K562 (cell line): ENCODE measurements around the gene MYH11. TPM values are rescaled to one million over a fixed set of nuclear protein-coding genes. Genes with fewer than 3 reads are reported as not detected.

ENCODE experiments used
- ATAC-seq: fragments of 200-7000 bp; cut with Tn5 transposase; 3 replicates; pipeline ENCODE4 v1.9.1; 2020; ENCODE audit warnings: moderate library complexity
- BruUV-seq: library from RNA; stranded (reverse); fragments of 400-500 nt; replicated peaks from 2 replicates; lab custom pipeline; 2021; lab: Mats Ljungman, UMichigan
- CTCF ChIA-PET: fragments of 300-600 bp; formaldehyde crosslinking; extraction: SDS; loops from one replicate; lab custom pipeline; 2021; ENCODE audit warnings: low intra/inter-chr PET ratio; lab: Yijun Ruan, JAX
- POLR2A ChIA-PET: fragments of 300-600, 350-650 bp; sonication (Branson Sonifier 250); formaldehyde crosslinking; extraction: SDS; loops from one replicate; lab custom pipeline; 2021; ENCODE audit warnings: antibody characterized with exemption, inconsistent platforms; lab: Yijun Ruan, JAX
- DNase-seq, 4 experiments: peaks; one replicate each; pipeline versions ENCODE4 v3.0.0 to v3.0.0-alpha.2; 2011 to 2018; ENCODE audit warnings: low spot score in 3 of 4, mixed read lengths in 3 of 4; ENCODE audit errors: extremely low read depth in 1 of 4
- FAIRE-seq: peaks from 2 replicates; lab custom pipeline; 2011; peaks lifted over from hg19 to GRCh38; lab: Jason Lieb, UNC
- H2AFZ ChIP-seq: 2 replicates; pipeline ENCODE4 v1.6.0; 2011; ENCODE audit warnings: low read depth, low read length, control low read depth, inconsistent platforms
- H3K27ac ChIP-seq: fragments of 200-600 bp; 3 replicates; pipeline ENCODE4 v1.8.0; 2011; ENCODE audit warnings: low read depth, mild to moderate bottlenecking, control low read depth, inconsistent platforms, low read length, moderate library complexity, mixed read lengths; ENCODE audit errors: extremely low read depth
- H3K27me3 ChIP-seq, 2 experiments: fragments of 300-600 bp in 1 of 2; 2 replicates in 1 of 2; 3 replicates in 1 of 2; pipeline versions ENCODE4 v1.6.0 to v1.8.0; 2011; ENCODE audit warnings: inconsistent platforms in 2 of 2, low read length in 2 of 2, mild to moderate bottlenecking in 1 of 2, mixed read lengths in 1 of 2, moderate library complexity in 1 of 2; ENCODE audit not compliant: control insufficient read depth in 2 of 2, insufficient read depth in 2 of 2
- H3K36me3 ChIP-seq: fragments of 300-600 bp; 3 replicates; pipeline ENCODE4 v1.8.0; 2011; ENCODE audit warnings: mild to moderate bottlenecking, low read length, inconsistent platforms; ENCODE audit not compliant: control insufficient read depth, insufficient read depth
- H3K4me1 ChIP-seq, 2 experiments: fragments of 200-600 bp in 1 of 2; replicated peaks in 1 of 2; 2 replicates in 1 of 2; 3 replicates in 1 of 2; pipeline versions ENCODE4 v1.5.1 to v1.8.0; 2011; ENCODE audit warnings: inconsistent platforms in 2 of 2, low read length in 2 of 2, mild to moderate bottlenecking in 1 of 2, mixed read lengths in 1 of 2, moderate library complexity in 1 of 2; ENCODE audit not compliant: control insufficient read depth in 2 of 2, insufficient read depth in 2 of 2
- H3K4me2 ChIP-seq: 2 replicates; pipeline ENCODE4 v1.6.1; 2011; ENCODE audit warnings: low read length, control low read depth, inconsistent platforms, mixed read lengths; ENCODE audit not compliant: insufficient read depth
- H3K4me3 ChIP-seq: fragments of 200-600 bp; sonication (generic), shearing (Covaris generic); 2 replicates; pipeline ENCODE4 v1.5.1; 2016; ENCODE audit warnings: control low read depth, inconsistent platforms
- H3K79me2 ChIP-seq: fragments of 200-600 bp; 3 replicates; pipeline ENCODE4 v1.8.0; 2011; ENCODE audit warnings: low read length, inconsistent platforms; ENCODE audit not compliant: control insufficient read depth, insufficient read depth
- H3K9ac ChIP-seq, 2 experiments: 2 replicates each; pipeline versions ENCODE4 v1.6.0 to v1.6.1; 2011; ENCODE audit warnings: low read depth in 2 of 2, low read length in 2 of 2, control low read depth in 1 of 2, inconsistent platforms in 1 of 2, mild to moderate bottlenecking in 1 of 2, mixed read lengths in 1 of 2; ENCODE audit not compliant: insufficient read depth in 1 of 2
- H3K9me1 ChIP-seq: one replicate; pipeline ENCODE4 v1.6.0; 2011; ENCODE audit warnings: inconsistent platforms, mild to moderate bottlenecking, low read length, moderate library complexity; ENCODE audit not compliant: control insufficient read depth, insufficient read depth
- H3K9me3 ChIP-seq: replicated peaks from 2 replicates; pipeline ENCODE4 v1.5.1; 2011; ENCODE audit warnings: low read depth, low read length, inconsistent platforms; ENCODE audit not compliant: control insufficient read depth, insufficient read depth
- H4K20me1 ChIP-seq: replicated peaks from 2 replicates; pipeline ENCODE4 v1.6.1; 2011; ENCODE audit warnings: low read length, inconsistent platforms, mixed read lengths; ENCODE audit not compliant: control insufficient read depth, insufficient read depth
- ETS2 ChIP-seq: IDR thresholded peaks from 2 replicates; pipeline ENCODE4 v1.6.1; 2016; ENCODE audit warnings: borderline replicate concordance, missing genetic modification characterization, mild to moderate bottlenecking, moderate library complexity, missing compliant biosample characterization; ENCODE audit not compliant: poor library complexity, severe bottlenecking
- MTF1 ChIP-seq: fragments of 250-450 bp; sonication (Bioruptor Pico); IDR thresholded peaks from 2 replicates; pipeline ENCODE4 v1.9.0; 2021; ENCODE audit warnings: moderate library complexity, mild to moderate bottlenecking, inconsistent platforms, borderline replicate concordance
- POLR2AphosphoS2 ChIP-seq: IDR thresholded peaks from 2 replicates; pipeline ENCODE4 v1.6.1; 2012; ENCODE audit warnings: low read length, improper control_type of control experiment
- TBL1XR1 ChIP-seq, 2 experiments: IDR thresholded peaks; 2 replicates each; pipeline ENCODE4 v1.6.1; 2012; ENCODE audit warnings: improper control_type of control experiment in 2 of 2, low read length in 2 of 2, mild to moderate bottlenecking in 1 of 2
- ZBTB17 ChIP-seq: fragments of 450-650 bp; formaldehyde crosslinking; IDR thresholded peaks from 2 replicates; pipeline ENCODE4 v1.4.0; 2020; ENCODE audit warnings: mild to moderate bottlenecking
- WGBS: fragments of 100-300 bp; shearing (Covaris generic); methylation state at CpG from one replicate; pipeline ENCODE4 v1.1.6; 2016; ENCODE audit warnings: low coverage, mixed read lengths; ENCODE audit not compliant: insufficient coverage; ENCODE audit errors: missing lambda C conversion rate; 5-methylcytosine and 5-hydroxymethylcytosine counted together
- in situ Hi-C: fragments of 300-500 bp; cut with MboI; formaldehyde crosslinking; loops from 4 replicates; pipeline ENCODE4 v1.15.0; 2018; ENCODE audit warnings: inconsistent platforms, mixed read lengths
- intact Hi-C: fragments of 100-400 bp; cut with micrococcal nuclease; formaldehyde crosslinking; loops from 2 replicates; pipeline ENCODE4 v1.14.2; 2022
- polyA plus RNA-seq, 8 experiments: library from polyadenylated mRNA; depleted of rRNA in 4 of 8; stranded (reverse) in 5 of 8; unstranded in 3 of 8; fragments of >200 nt; fragmentation: Nextera tagmentation in 2 of 8; fragmentation: Illumina TruSeq in 1 of 8; extraction: Ambion mirVana in 2 of 8; extraction: Trizol in 1 of 8; gene quantifications; 2 replicates each; pipeline versions ENCODE4 v1.2.1 to v1.2.3, GENCODE V29; 2011 to 2014; ENCODE audit warnings: inconsistent platforms in 1 of 8, missing spikeins in 1 of 8
- total RNA-seq, 7 experiments: library from RNA; depleted of rRNA in 6 of 7; stranded (reverse); fragments of >200 nt in 6 of 7; fragmentation: Illumina TruSeq in 2 of 7; extraction: Trizol in 2 of 7; gene quantifications; 2 replicates each; pipeline versions ENCODE4 v1.2.1 to v1.2.3, GENCODE V29; 2011 to 2021; ENCODE audit warnings: low replicate concordance in 1 of 7
- TF ChIP-seq, protein P1 (sequence below): fragments of 450-650 bp; IDR thresholded peaks from 2 replicates; pipeline ENCODE4 v1.6.1; 2016; ENCODE audit warnings: mild to moderate bottlenecking, moderate library complexity
- TF ChIP-seq, protein P2 (sequence below): fragments of 450-650 bp; IDR thresholded peaks from 2 replicates; pipeline ENCODE4 v1.6.1; 2018; ENCODE audit not compliant: partially characterized antibody

MYH11 gene
- total and polyA plus RNA-seq, 9 of the 15 experiments (the other 6 are each of a cell fraction or from before 2014, with no cell fraction given): 0.05 to 0.47 (median 0.08) TPM; not detected in 5

DNA sequence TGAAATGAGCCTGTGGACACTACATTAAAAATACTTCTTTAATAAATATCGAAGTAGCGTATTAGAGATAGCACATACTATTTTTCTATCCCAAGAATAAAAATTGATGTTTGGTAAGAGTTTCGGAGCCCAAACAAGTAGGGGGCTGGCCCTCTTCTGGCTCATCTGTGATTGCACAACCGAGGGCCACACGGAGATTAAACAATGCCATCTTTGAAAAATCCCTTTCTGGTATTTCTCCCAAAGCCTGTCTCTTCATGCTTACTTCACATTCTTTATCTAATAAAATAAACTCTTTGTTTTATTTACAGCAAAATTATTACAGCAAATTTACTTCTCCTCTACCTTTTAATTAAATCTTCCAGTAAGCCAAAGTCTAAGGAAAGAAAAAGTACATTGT, 9.6 kb upstream of the MYH11 start:
- Histone ChIP-seq H3K36me3 (peaks cover 56% of the 10 kb centered on the region; the same call in 2 of the 3 replicates), H3K4me2 (no peak overlapping the region), H3K79me2 (no peaks in the 10 kb centered on the region), H3K4me3 (no peak overlapping the region), H3K27ac (no peak overlapping the region), H3K27me3 (no peaks in the 10 kb centered on the region), H3K4me1 (no peaks in the 10 kb centered on the region), H4K20me1 (no peaks in the 10 kb centered on the region), H3K9me3 (no peaks in the 10 kb centered on the region), H2AFZ (no peak overlapping the region), H3K9me1 (no peaks in the 10 kb centered on the region), H3K9ac (no peak overlapping the region)
- WGBS: 86% methylated on average over 5 of the region's 5 CpGs
- intact Hi-C loops (no loop called here), in situ Hi-C loops (no loop called here)
- FAIRE-seq (no peak), ATAC-seq (no peak), DNase-seq (no peak)
- TSS peak; percentile 46 for BruUV-seq
- ChIA-PET POLR2A (interaction anchor here (1.0 kb wide), 1 partner anchor 13 kb away, joined by 3 read pairs; no protein-coding TSS in a partner anchor), CTCF (no interaction called here)
- TF ChIP-seq, protein P1, sequence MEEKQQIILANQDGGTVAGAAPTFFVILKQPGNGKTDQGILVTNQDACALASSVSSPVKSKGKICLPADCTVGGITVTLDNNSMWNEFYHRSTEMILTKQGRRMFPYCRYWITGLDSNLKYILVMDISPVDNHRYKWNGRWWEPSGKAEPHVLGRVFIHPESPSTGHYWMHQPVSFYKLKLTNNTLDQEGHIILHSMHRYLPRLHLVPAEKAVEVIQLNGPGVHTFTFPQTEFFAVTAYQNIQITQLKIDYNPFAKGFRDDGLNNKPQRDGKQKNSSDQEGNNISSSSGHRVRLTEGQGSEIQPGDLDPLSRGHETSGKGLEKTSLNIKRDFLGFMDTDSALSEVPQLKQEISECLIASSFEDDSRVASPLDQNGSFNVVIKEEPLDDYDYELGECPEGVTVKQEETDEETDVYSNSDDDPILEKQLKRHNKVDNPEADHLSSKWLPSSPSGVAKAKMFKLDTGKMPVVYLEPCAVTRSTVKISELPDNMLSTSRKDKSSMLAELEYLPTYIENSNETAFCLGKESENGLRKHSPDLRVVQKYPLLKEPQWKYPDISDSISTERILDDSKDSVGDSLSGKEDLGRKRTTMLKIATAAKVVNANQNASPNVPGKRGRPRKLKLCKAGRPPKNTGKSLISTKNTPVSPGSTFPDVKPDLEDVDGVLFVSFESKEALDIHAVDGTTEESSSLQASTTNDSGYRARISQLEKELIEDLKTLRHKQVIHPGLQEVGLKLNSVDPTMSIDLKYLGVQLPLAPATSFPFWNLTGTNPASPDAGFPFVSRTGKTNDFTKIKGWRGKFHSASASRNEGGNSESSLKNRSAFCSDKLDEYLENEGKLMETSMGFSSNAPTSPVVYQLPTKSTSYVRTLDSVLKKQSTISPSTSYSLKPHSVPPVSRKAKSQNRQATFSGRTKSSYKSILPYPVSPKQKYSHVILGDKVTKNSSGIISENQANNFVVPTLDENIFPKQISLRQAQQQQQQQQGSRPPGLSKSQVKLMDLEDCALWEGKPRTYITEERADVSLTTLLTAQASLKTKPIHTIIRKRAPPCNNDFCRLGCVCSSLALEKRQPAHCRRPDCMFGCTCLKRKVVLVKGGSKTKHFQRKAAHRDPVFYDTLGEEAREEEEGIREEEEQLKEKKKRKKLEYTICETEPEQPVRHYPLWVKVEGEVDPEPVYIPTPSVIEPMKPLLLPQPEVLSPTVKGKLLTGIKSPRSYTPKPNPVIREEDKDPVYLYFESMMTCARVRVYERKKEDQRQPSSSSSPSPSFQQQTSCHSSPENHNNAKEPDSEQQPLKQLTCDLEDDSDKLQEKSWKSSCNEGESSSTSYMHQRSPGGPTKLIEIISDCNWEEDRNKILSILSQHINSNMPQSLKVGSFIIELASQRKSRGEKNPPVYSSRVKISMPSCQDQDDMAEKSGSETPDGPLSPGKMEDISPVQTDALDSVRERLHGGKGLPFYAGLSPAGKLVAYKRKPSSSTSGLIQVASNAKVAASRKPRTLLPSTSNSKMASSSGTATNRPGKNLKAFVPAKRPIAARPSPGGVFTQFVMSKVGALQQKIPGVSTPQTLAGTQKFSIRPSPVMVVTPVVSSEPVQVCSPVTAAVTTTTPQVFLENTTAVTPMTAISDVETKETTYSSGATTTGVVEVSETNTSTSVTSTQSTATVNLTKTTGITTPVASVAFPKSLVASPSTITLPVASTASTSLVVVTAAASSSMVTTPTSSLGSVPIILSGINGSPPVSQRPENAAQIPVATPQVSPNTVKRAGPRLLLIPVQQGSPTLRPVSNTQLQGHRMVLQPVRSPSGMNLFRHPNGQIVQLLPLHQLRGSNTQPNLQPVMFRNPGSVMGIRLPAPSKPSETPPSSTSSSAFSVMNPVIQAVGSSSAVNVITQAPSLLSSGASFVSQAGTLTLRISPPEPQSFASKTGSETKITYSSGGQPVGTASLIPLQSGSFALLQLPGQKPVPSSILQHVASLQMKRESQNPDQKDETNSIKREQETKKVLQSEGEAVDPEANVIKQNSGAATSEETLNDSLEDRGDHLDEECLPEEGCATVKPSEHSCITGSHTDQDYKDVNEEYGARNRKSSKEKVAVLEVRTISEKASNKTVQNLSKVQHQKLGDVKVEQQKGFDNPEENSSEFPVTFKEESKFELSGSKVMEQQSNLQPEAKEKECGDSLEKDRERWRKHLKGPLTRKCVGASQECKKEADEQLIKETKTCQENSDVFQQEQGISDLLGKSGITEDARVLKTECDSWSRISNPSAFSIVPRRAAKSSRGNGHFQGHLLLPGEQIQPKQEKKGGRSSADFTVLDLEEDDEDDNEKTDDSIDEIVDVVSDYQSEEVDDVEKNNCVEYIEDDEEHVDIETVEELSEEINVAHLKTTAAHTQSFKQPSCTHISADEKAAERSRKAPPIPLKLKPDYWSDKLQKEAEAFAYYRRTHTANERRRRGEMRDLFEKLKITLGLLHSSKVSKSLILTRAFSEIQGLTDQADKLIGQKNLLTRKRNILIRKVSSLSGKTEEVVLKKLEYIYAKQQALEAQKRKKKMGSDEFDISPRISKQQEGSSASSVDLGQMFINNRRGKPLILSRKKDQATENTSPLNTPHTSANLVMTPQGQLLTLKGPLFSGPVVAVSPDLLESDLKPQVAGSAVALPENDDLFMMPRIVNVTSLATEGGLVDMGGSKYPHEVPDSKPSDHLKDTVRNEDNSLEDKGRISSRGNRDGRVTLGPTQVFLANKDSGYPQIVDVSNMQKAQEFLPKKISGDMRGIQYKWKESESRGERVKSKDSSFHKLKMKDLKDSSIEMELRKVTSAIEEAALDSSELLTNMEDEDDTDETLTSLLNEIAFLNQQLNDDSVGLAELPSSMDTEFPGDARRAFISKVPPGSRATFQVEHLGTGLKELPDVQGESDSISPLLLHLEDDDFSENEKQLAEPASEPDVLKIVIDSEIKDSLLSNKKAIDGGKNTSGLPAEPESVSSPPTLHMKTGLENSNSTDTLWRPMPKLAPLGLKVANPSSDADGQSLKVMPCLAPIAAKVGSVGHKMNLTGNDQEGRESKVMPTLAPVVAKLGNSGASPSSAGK: no peak
- TF ChIP-seq ETS2 (tag) (no peak), MTF1 (no peak), TBL1XR1 (IDR thresholded peaks at IDR 0.05; ENCODE audit: low read length in 2 of 2) (no peak), POLR2AphosphoS2 (no peak), ZBTB17 (CRISPR knock-in tag) (no peak)
- TF ChIP-seq, protein P2, sequence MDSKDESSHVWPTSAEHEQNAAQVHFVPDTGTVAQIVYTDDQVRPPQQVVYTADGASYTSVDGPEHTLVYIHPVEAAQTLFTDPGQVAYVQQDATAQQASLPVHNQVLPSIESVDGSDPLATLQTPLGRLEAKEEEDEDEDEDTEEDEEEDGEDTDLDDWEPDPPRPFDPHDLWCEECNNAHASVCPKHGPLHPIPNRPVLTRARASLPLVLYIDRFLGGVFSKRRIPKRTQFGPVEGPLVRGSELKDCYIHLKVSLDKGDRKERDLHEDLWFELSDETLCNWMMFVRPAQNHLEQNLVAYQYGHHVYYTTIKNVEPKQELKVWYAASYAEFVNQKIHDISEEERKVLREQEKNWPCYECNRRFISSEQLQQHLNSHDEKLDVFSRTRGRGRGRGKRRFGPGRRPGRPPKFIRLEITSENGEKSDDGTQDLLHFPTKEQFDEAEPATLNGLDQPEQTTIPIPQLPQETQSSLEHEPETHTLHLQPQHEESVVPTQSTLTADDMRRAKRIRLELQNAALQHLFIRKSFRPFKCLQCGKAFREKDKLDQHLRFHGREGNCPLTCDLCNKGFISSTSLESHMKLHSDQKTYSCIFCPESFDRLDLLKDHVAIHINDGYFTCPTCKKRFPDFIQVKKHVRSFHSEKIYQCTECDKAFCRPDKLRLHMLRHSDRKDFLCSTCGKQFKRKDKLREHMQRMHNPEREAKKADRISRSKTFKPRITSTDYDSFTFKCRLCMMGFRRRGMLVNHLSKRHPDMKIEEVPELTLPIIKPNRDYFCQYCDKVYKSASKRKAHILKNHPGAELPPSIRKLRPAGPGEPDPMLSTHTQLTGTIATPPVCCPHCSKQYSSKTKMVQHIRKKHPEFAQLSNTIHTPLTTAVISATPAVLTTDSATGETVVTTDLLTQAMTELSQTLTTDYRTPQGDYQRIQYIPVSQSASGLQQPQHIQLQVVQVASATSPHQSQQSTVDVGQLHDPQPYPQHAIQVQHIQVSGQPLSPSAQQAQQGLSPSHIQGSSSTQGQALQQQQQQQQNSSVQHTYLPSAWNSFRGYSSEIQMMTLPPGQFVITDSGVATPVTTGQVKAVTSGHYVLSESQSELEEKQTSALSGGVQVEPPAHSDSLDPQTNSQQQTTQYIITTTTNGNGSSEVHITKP: no peak
